Brain microvascular endothelial cell (primary cell): ENCODE data around the gene MAPK4.

Source experiments
- DNase-seq: peaks from one replicate; pipeline ENCODE4 v3.0.0-alpha.2; 2020
- H3K27ac ChIP-seq: fragments of 250-450 bp; sonication (Bioruptor Pico); 2 replicates; pipeline ENCODE4 v1.5.1; 2020; ENCODE audit warnings: mild to moderate bottlenecking, moderate library complexity
- H3K27me3 ChIP-seq: fragments of 250-450 bp; sonication (Bioruptor Pico); replicated peaks from 2 replicates; pipeline ENCODE4 v1.5.1; 2020; ENCODE audit warnings: mild to moderate bottlenecking
- H3K36me3 ChIP-seq: fragments of 250-450 bp; sonication (Bioruptor Pico); replicated peaks from 2 replicates; pipeline ENCODE4 v1.5.1; 2020; ENCODE audit warnings: mild to moderate bottlenecking
- H3K4me3 ChIP-seq: 2 replicates; pipeline ENCODE4 v1.5.1; 2011; ENCODE audit warnings: low read depth, mild to moderate bottlenecking, control low read depth, low read length, moderate library complexity
- in situ Hi-C: cut with HindIII; loops from 2 replicates; pipeline ENCODE4 v1.10.0; 2017; ENCODE audit warnings: low sequenced_read_pairs, low pct_ligation_motif_present
- TF ChIP-seq, protein P1 (sequence below): IDR thresholded peaks from 2 replicates; pipeline ENCODE4 v1.5.1; 2011; ENCODE audit warnings: low read depth, mild to moderate bottlenecking, moderate library complexity, low read length, control low read depth, inconsistent platforms; ENCODE audit errors: missing control alignments

The MAPK4 gene

DNA sequence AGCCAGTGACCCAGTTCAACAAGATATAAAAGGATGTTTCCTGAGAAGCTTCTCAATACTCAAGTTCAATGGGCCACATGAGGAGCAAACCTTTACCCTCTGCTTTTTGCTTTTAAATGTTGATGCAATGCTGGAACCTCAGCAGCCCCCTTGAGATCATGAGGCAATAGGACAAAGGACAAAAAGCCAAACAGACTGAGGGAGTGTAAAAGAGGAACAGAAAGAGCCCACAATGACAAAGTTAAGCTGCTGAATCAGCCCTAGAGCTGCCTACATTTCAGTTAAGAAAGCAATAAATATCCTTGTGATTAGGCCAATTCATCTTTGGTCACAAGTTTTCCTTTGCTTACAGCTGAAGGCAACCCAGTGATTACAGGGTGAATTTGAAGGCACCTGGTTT lies 183.1 kb downstream of the MAPK4 start:
- in situ Hi-C loops, result no loop called here
- TF ChIP-seq, protein P1, sequence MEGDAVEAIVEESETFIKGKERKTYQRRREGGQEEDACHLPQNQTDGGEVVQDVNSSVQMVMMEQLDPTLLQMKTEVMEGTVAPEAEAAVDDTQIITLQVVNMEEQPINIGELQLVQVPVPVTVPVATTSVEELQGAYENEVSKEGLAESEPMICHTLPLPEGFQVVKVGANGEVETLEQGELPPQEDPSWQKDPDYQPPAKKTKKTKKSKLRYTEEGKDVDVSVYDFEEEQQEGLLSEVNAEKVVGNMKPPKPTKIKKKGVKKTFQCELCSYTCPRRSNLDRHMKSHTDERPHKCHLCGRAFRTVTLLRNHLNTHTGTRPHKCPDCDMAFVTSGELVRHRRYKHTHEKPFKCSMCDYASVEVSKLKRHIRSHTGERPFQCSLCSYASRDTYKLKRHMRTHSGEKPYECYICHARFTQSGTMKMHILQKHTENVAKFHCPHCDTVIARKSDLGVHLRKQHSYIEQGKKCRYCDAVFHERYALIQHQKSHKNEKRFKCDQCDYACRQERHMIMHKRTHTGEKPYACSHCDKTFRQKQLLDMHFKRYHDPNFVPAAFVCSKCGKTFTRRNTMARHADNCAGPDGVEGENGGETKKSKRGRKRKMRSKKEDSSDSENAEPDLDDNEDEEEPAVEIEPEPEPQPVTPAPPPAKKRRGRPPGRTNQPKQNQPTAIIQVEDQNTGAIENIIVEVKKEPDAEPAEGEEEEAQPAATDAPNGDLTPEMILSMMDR, result no peak
- H3K4me3 ChIP-seq, result no peak overlapping the region

DNA sequence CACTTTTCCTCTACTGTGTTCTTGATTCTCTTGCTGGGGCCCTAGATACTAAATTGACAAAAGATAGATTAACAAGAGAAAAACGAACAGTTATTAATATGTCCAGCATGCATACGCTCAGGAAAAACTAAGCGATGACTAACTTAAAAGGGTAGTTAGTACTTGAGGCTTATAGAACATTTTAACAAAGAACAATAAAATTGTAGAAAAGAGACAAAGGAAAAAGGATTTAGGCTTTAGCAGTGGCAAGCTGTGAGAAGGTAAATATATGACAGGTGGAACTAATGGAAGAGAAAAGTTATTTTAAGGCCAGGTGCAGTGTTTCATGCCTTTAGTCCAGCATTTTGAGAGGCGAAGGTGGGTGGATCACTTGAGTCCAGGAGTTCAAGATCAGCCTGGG lies 184.4 kb downstream of the MAPK4 start:
- H3K27me3 ChIP-seq, result no peaks in the 10 kb centered on the region
- H3K36me3 ChIP-seq, result no peaks in the 10 kb centered on the region
- TF ChIP-seq, protein P1, result no peak
- H3K4me3 ChIP-seq, result no peak overlapping the region
- in situ Hi-C loops, result no loop called here
- no peak overlapping the region for H3K27ac ChIP-seq
- no peak for DNase-seq

More for the DNA sequence above, 183.1 kb downstream of the MAPK4 start:
- no peaks in the 10 kb centered on the region for H3K27me3 ChIP-seq
- no peaks in the 10 kb centered on the region for H3K36me3 ChIP-seq
- H3K27ac ChIP-seq, result no peak overlapping the region
- no peak for DNase-seq

DNA sequence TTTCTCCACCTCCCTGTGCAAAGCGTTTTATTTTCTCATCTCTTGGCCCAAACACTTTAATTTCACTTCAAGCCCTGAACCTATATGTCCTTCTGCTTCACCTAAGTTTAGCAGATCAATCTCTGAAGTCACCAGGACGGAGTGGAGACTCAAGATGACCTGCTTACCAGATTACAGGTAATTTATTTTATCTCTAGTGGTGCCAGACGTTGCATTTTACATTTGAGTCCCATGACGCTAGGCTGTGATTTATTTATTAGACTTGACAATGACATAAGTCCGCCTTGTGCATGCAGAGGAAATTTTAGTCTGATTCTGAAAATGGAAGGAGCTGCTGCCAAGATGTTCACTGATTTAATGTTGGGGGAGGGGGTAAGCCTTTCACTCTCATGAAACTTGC lies 186.1 kb downstream of the MAPK4 start:
- no peak overlapping the region for H3K4me3 ChIP-seq
- TF ChIP-seq, protein P1, result no peak
- H3K27ac ChIP-seq, result no peak overlapping the region
- no peak for DNase-seq
- H3K27me3 ChIP-seq, result no peaks in the 10 kb centered on the region
- no peaks in the 10 kb centered on the region for H3K36me3 ChIP-seq
- in situ Hi-C loops, result no loop called here

DNA sequence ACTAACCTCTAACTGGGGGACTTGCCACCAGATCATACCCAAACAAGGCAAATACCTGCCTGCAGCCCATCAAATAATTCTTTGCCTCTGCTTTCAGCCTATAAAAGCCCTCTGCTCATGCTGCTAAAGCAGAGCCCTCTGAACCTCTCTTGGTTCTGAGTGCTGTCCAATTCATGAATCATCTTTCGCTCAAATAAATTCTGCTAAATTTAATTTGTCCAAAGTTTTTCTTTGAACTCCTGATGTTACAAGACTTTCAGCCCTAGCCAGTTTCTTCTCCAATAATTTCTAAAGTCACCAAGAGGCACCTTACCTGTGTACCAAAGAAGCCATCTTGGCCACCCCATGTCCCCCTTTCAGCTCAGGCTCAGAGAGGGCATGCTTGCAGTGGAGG lies 188.0 kb downstream of the MAPK4 start:
- Histone ChIP-seq H3K27me3 (no peaks in the 10 kb centered on the region), H3K4me3 (no peak overlapping the region), H3K36me3 (no peaks in the 10 kb centered on the region), H3K27ac (no peak overlapping the region)
- in situ Hi-C loops, result no loop called here
- DNase-seq, result no peak
- TF ChIP-seq, protein P1, result no peak

DNA sequence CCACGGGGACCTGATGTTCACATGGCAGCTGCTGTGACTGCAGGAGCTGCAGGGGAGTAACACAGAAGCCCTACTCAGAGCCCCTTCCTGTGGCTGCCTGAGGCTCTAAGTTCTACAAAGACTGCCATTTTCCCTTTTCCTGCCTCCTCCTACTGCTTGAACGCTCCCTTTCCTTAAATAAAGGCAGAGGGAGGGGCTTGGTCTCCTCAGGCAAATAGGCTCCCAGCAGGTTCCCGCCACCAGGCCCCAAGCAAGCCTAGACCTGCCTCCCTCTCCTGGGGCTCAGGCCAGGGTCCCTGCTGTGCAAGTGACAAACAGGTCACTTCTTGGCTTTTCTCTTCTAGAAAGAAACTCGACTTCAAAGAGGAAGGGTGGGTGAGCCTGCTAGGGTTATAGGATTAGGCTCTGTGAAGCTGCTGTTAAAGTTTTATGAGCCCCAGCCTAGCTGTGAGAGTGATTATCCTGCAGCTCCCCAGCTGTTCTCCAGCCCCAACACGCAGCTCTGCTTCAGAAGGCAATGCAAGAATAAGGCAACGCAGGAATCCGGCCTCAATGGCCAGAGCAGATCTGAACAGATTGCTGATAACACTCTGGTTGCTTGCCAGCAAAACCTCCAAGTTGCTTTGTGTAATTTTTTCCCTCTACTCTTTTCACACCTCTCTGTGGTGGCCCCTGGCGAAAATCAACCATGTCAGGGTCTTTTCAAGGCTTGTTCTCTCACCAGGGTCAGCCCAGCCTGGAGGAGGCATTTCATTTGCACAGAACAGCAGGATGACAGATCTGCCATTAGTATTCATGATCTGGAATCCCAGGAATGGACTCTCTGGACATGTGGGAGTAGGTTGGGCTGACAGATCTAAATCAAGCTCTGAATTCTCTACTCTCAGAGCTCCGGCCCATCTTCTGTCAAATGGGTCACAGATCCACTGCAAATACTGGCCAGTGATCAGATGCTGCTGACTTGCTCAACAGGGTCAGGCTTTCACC lies 188.6 kb downstream of the MAPK4 start:
- no peak for DNase-seq
- TF ChIP-seq, protein P1, result no peak
- Histone ChIP-seq H3K36me3 (no peaks in the 10 kb centered on the region), H3K4me3 (no peak overlapping the region), H3K27ac (no peak overlapping the region), H3K27me3 (no peaks in the 10 kb centered on the region)
- in situ Hi-C loops, result no loop called here
